GM19099 (cell line): Measurements from ENCODE around the gene NOX5.

ENCODE experiments used
- POLR2A ChIP-seq: IDR thresholded peaks from 3 replicates; pipeline ENCODE4 v1.6.1; 2011; ENCODE audit warnings: low read depth; ENCODE audit not compliant: insufficient read length; ENCODE audit errors: extremely low read depth

Gene NOX5

GRCh38 chr15:69092159-69092558, 77.7 kb downstream of the NOX5 start:
- TF ChIP-seq POLR2A, result no peak

GRCh38 chr15:69093127-69093526, 78.6 kb downstream of the NOX5 start:
- no peak for TF ChIP-seq POLR2A

GRCh38 chr15:69093614-69094013, 79.1 kb downstream of the NOX5 start:
- TF ChIP-seq POLR2A, result no peak

- no peak for TF ChIP-seq POLR2A
These were observed 79.8 kb downstream of the NOX5 start for GRCh38 chr15:69094124-69094921.

GRCh38 chr15:69095274-69095673, 80.8 kb downstream of the NOX5 start:
- no peak for TF ChIP-seq POLR2A

GRCh38 chr15:69096196-69096595, 81.7 kb downstream of the NOX5 start:
- TF ChIP-seq POLR2A, result no peak

GRCh38 chr15:69096626-69097025, 82.1 kb downstream of the NOX5 start:
- no peak for TF ChIP-seq POLR2A

GRCh38 chr15:69098771-69099170, 84.3 kb downstream of the NOX5 start:
- no peak for TF ChIP-seq POLR2A

GRCh38 chr15:69099941-69100340, 85.4 kb downstream of the NOX5 start:
- TF ChIP-seq POLR2A, result no peak

- TF ChIP-seq POLR2A, result no peak
These were observed 86.3 kb downstream of the NOX5 start for GRCh38 chr15:69100821-69101220.

GRCh38 chr15:69104050-69104750, 89.7 kb downstream of the NOX5 start:
- no peak for TF ChIP-seq POLR2A

GRCh38 chr15:69105451-69105985, 91.0 kb downstream of the NOX5 start:
- TF ChIP-seq POLR2A, result no peak

- TF ChIP-seq POLR2A, result no peak
These were observed 92.6 kb downstream of the NOX5 start for GRCh38 chr15:69107025-69107620.
